Measurements from ENCODE around the gene ETNK1. TPM values are rescaled to one million over a fixed set of nuclear protein-coding genes. Genes with fewer than 3 reads are reported as not detected.
A peak's percentile ranks its signal among the peaks of the same experiment; 100 is the strongest.

ETNK1 gene
- total RNA-seq, 2 experiments from 2014 or later: 24.3 to 26.4 TPM

DNA sequence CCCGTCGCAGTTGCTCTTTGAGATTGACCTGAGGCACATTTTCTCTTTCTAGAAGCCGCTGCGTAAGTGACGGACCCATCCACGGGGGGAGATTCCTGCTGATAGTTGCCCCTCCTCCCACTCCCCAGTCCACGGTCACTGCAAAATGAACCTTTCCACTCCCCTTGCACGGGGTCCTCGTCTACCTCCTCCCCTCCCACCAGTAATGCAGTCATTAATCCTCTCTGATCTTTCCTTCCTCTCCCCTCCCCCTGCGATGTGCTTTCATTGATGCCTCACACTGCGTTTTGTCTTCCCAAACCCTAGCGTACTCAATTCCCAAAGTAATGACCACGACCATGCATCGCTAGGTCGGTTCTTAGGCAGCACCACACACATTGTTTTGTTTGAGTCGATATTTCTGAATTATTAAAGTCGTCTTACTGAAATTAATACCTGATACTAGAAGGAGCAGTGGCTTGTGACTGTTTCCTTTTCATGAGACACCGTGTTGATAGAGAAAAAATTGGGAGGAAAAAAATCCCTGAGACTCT is 857 bp downstream of the ETNK1 start:
- H3K36me3 ChIP-seq (ENCODE audit: insufficient read depth, low read length): no peaks in the 10 kb centered on the region
- intact Hi-C loops (cut with DNase I, micrococcal nuclease): loop anchor here in 1 of 2 experiments (5.0 to 10.0 kb wide), 2 partner anchors 84 to 231 kb away; partner anchors contain the start of gene C2CD5
- peaks cover 16% of the 10 kb centered on the region for H3K36me3 Mint-ChIP-seq (ENCODE audit: low read depth)
- peak overlapping the region; percentile 96 for H3K4me3 ChIP-seq (ENCODE audit: low read length)
- H3K4me1 ChIP-seq (ENCODE audit: insufficient read depth, low read length): peaks cover 7% of the 10 kb centered on the region
- H3K9me3 Mint-ChIP-seq: no peaks in the 10 kb centered on the region
- TF ChIP-seq, protein P1, sequence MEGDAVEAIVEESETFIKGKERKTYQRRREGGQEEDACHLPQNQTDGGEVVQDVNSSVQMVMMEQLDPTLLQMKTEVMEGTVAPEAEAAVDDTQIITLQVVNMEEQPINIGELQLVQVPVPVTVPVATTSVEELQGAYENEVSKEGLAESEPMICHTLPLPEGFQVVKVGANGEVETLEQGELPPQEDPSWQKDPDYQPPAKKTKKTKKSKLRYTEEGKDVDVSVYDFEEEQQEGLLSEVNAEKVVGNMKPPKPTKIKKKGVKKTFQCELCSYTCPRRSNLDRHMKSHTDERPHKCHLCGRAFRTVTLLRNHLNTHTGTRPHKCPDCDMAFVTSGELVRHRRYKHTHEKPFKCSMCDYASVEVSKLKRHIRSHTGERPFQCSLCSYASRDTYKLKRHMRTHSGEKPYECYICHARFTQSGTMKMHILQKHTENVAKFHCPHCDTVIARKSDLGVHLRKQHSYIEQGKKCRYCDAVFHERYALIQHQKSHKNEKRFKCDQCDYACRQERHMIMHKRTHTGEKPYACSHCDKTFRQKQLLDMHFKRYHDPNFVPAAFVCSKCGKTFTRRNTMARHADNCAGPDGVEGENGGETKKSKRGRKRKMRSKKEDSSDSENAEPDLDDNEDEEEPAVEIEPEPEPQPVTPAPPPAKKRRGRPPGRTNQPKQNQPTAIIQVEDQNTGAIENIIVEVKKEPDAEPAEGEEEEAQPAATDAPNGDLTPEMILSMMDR (IDR thresholded peaks at IDR 0.05): no peak
- ATAC-seq (ENCODE audit: poor library complexity) (peak; percentile 24), DNase-seq (peak in 11 of 14 experiments; percentile 1 to 61 (median 12))
- peak overlapping the region; percentile 92 for H3K4me3 Mint-ChIP-seq
- peak overlapping the region; percentile 90 for H3K27ac Mint-ChIP-seq
- ChIA-PET POLR2A (interaction anchor here (6.1 kb wide), 1 partner anchor 82 kb away, joined by 60 read pairs; the partner anchor contains the start of gene C2CD5), CTCF (no interaction called here)
- no peaks in the 10 kb centered on the region for H3K9me3 ChIP-seq (ENCODE audit: control insufficient read depth in 1 of 2, insufficient read depth in 1 of 2, low read length in 2 of 2)
- H3K27me3 ChIP-seq (ENCODE audit: control insufficient read depth in 1 of 2, insufficient read depth in 2 of 2, low read length in 2 of 2): no peaks in the 10 kb centered on the region
- peak overlapping the region; percentile 79 to 81 for H3K27ac ChIP-seq (ENCODE audit: low read depth in 1 of 2, low read length in 2 of 2)
- peaks cover 52% of the 10 kb centered on the region for H3K4me1 Mint-ChIP-seq (ENCODE audit: low read depth)
- no peaks in the 10 kb centered on the region for H3K27me3 Mint-ChIP-seq

DNA sequence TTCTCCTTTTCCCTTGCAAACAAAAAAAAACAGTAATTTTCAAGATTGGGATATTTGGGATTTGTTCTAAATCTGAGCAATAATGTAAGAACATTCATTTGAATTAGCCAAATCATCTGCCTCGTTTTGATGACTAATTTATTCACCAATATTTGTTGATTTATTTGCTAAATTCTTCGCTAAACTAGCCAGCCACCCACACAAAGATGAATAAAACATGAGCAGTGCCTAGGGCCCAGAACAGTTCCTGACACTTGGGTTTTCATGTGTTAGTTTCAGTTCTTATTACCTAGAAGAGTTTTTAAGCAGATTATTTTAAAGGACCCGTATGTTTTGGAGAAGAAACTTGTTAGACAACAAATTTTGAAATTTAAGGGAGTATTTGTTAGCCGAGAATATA is 1.4 kb downstream of the ETNK1 start:
- peak in 4 of 14 experiments; percentile 8 to 61 (median 46) for DNase-seq
- H3K27me3 Mint-ChIP-seq: no peaks in the 10 kb centered on the region
- no peaks in the 10 kb centered on the region for H3K36me3 ChIP-seq (ENCODE audit: insufficient read depth, low read length)
- H3K4me3 Mint-ChIP-seq: peak overlapping the region; percentile 92
- peak overlapping the region; percentile 90 for H3K27ac Mint-ChIP-seq
- H3K9me3 ChIP-seq (ENCODE audit: control insufficient read depth in 1 of 2, insufficient read depth in 1 of 2, low read length in 2 of 2): no peaks in the 10 kb centered on the region
- peaks cover 7% of the 10 kb centered on the region for H3K4me1 ChIP-seq (ENCODE audit: insufficient read depth, low read length)
- peaks cover 16% of the 10 kb centered on the region for H3K36me3 Mint-ChIP-seq (ENCODE audit: low read depth)
- intact Hi-C loops (cut with DNase I, micrococcal nuclease): loop anchor here in 1 of 2 experiments (5.0 to 10.0 kb wide), 2 partner anchors 84 to 232 kb away; partner anchors contain the start of gene C2CD5
- ChIA-PET POLR2A (interaction anchor here (6.1 kb wide), 1 partner anchor 82 kb away, joined by 60 read pairs; the partner anchor contains the start of gene C2CD5), CTCF (no interaction called here)
- TF ChIP-seq, protein P1 (IDR thresholded peaks at IDR 0.05): no peak
- no peak for ATAC-seq (ENCODE audit: poor library complexity)
- H3K27me3 ChIP-seq (ENCODE audit: control insufficient read depth in 1 of 2, insufficient read depth in 2 of 2, low read length in 2 of 2): no peaks in the 10 kb centered on the region
- peak overlapping the region; percentile 96 for H3K4me3 ChIP-seq (ENCODE audit: low read length)
- H3K27ac ChIP-seq (ENCODE audit: low read depth in 1 of 2, low read length in 2 of 2): peak overlapping the region; percentile 79 to 81
- H3K4me1 Mint-ChIP-seq (ENCODE audit: low read depth): peaks cover 57% of the 10 kb centered on the region
- H3K9me3 Mint-ChIP-seq: no peaks in the 10 kb centered on the region

DNA sequence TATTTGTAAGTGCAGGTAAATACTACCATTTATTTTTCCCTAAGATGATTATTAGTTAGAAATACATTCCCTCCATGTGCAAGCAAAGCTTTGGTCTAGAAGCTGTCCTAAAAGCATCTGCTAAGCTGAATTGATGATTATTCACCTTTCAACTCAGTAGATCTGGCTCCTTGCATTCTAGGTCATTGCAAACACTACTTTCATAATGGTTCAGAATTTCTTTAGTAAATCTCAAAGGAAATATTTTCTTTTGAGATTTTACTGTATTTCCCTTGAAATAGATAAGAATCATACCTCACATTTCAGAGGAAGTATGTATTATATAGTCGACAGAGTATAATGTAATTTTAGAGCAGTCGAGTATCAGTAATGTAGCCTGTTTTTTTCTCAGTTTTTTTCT is 2.4 kb downstream of the ETNK1 start:
- peak overlapping the region; percentile 96 for H3K4me3 ChIP-seq (ENCODE audit: low read length)

More for the DNA sequence above, 2.4 kb downstream of the ETNK1 start:
- CTCF ChIA-PET: interaction anchor here (2.7 kb wide), 1 partner anchor 83 kb away, joined by 7 read pairs; the partner anchor contains the start of gene C2CD5
- Mint-ChIP-seq H3K4me1 (ENCODE audit: low read depth) (peaks cover 64% of the 10 kb centered on the region), H3K36me3 (ENCODE audit: low read depth) (peaks cover 16% of the 10 kb centered on the region), H3K9me3 (no peaks in the 10 kb centered on the region), H3K27ac (peak overlapping the region; percentile 90), H3K4me3 (peak overlapping the region; percentile 82), H3K27me3 (no peaks in the 10 kb centered on the region)
- Histone ChIP-seq H3K36me3 (ENCODE audit: insufficient read depth, low read length) (no peaks in the 10 kb centered on the region), H3K27ac (ENCODE audit: low read depth in 1 of 2, low read length in 2 of 2) (peak overlapping the region; percentile 34 to 81), H3K27me3 (ENCODE audit: control insufficient read depth in 1 of 2, insufficient read depth in 2 of 2, low read length in 2 of 2) (no peaks in the 10 kb centered on the region), H3K9me3 (ENCODE audit: control insufficient read depth in 1 of 2, insufficient read depth in 1 of 2, low read length in 2 of 2) (no peaks in the 10 kb centered on the region), H3K4me1 (ENCODE audit: insufficient read depth, low read length) (peaks cover 7% of the 10 kb centered on the region)
- no peak for DNase-seq
- no peak for ATAC-seq (ENCODE audit: poor library complexity)
- TF ChIP-seq, protein P1 (IDR thresholded peaks at IDR 0.05): no peak
- intact Hi-C loops (cut with DNase I, micrococcal nuclease): loop anchor here in 1 of 2 experiments (5.0 to 10.0 kb wide), 2 partner anchors 85 to 233 kb away; partner anchors contain the start of gene C2CD5
- POLR2A ChIA-PET: interaction anchor here (6.1 kb wide), 1 partner anchor 83 kb away, joined by 60 read pairs; the partner anchor contains the start of gene C2CD5

All from CD4-positive, alpha-beta T cell (primary cell).